NT2/D1 (cell line): ENCODE data around the gene GRHL3.

Source experiments
- YY1 ChIP-seq: IDR thresholded peaks from 2 replicates; pipeline ENCODE4 v1.6.1; 2011; ENCODE audit not compliant: insufficient read length, insufficient read depth
- ZNF274 ChIP-seq: IDR thresholded peaks from 2 replicates; pipeline ENCODE4 v1.6.1; 2011; ENCODE audit warnings: mild to moderate bottlenecking, low read depth, low read length

GRCh38 chr1:24327891-24328290, 8.7 kb downstream of the GRHL3 start:
- TF ChIP-seq ZNF274 (no peak), YY1 (no peak)
